HG03095 (cell line): ENCODE data around the gene STUM.
"Not testable (repeated sequence)": the region's sequence is repeated elsewhere in the genome, so short reads cannot be mapped to it uniquely, and the experiment has no call there.

Experiments used
- ATAC-seq: cut with Tn5 transposase; IDR thresholded peaks from one replicate; pipeline ENCODE4 v1.9.1; 2021; ENCODE audit warnings: moderate library complexity; ENCODE audit not compliant: unreplicated experiment

STUM gene

DNA sequence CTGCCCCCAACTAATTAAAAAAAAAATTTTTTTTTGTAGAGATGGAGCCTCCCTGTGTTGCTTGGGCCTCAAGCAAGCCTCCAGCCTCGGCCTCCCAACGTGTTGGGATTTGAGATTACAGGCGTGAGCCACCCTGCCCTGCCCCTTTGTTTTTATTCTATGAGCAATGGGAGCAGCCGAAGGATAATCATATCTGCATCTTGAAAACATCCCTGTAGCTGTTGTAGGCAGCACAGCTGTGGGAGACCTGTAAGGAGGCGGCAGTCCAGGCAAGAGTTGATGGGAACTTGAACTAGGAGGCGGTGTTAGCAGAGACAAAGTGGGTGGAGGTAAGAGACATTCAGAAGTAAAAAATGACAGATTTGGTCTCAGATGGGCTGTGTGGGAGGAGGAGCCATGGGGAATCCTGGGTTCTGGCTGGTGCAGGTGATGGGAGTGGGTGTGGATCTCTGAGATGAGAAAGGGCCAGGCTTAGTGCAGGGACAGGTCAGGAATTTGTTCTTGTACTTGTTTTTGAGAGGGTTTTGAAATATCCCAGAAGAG is 31.3 kb downstream of the STUM start:
- ATAC-seq = no peak

DNA sequence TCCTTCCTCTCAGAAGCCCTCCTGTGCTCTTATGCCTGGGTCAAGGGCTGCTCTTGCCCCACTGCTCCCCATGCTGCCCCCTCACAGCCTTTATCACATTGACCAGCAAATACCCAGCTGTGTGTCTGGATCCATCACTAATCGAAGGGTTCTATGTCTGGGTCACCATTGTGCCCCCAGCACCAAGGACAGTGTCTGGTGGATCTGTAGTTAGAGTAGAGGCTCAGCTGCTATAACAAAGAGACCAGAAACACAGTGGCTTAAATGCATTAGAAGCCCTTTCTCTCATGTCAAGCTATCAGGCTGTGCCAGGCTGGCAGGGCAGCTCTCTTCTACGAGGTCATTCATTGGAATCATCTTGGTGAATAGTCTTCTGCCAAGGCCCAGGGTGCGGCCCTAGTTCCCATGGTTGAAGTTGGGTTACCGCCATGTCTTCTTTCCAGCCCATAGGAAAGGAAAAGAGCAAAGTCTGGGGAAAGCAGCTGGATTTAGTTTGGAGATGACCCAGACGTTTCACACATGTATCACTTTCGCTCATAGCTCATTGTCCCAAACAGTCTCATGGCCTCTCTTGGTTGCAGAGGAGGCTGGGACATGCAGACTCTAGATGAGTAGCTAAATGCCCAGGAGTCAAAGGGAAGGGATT is 32.2 kb downstream of the STUM start:
- no peak for ATAC-seq

DNA sequence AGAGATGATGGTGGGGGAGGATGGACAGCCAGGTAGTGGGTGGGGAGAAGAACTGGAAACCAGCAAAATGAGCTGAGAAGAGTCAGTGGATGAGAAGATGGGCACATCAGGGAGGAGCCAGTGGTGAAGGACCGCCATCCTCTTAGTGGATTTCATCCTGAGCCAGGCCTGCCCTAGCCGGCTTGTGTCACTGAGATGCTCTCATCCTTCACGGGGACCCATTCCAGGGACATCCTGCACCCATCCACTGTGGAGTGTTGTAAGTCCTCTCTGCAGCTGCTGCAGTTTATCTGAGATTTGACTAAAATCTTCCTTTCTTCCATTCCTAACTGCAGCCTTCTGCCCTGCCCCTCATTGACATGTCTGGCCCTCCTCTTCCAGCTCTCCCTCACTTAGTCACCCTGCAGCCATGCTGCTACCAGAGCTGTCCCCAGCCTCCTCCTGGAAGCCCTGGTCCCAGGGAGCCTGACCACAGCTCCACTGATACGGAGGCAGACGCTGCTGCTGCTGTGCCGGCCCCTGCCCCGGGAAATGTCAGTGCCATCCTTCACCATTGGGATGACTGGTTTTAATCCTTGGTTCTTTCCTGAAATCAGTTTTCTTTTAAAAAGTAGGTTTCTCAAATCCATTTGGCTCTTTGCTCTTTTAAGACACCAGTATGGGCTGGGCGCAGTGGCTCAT is 33.2 kb downstream of the STUM start:
- ATAC-seq = no peak

DNA sequence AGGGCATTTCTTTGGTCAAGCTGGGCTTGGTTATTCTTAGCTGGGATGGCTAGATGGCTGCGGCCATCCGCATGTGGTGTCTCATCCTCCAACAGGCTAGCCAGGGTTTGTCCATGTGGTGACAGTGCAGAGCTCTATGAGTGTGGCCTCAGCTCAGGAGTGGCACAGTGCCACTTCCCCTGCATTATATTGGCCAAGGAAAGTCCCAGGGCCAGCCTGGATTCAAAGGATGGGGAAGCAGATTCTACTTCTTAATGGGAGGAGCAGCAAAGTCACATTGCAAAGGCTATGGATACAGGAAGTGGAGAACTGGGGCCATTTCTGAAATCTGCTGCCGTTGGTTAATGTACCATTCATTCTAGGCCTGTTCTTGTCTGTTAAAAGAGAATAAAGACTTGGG is 34.4 kb downstream of the STUM start:
- ATAC-seq = no peak

DNA sequence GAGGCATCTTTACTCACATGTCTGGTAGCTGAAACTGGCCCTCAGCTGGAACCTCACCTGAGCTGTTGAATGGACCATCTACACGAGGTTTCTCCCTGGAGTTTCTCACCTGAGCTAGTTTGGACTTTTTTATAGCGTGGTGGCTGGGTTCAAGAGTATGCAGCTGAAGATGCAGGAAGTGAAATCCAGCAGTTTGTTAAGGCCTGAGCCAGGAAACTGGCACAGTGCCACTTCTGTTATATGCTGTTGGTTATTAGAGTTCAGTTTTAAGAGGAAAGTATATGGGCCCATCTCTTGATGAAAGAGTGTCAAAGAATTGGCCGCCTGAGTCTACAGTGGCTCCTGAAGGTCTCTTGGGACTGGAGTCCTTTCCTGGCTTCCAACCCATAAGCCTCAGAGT is 35.6 kb downstream of the STUM start:
- no peak for ATAC-seq

DNA sequence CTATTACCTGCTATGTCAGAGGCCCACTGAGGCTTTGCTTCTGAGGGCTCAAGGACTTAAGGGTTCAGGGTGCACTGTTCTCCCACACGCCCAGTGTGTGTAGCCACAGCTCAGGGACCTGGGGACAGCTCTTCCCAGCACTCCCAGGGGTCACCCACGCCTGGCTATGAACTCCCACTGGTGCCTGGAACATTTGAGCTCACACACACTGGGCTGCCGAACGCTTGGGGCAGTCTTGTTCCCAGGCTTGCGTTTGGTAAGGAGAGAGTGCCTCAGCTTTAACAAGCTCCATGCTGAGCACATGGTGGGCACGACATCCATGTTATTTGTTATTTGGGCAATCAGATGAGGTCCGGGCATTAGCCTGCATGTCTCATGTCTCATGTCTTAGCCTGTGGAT is 37.6 kb downstream of the STUM start:
- no peak for ATAC-seq

DNA sequence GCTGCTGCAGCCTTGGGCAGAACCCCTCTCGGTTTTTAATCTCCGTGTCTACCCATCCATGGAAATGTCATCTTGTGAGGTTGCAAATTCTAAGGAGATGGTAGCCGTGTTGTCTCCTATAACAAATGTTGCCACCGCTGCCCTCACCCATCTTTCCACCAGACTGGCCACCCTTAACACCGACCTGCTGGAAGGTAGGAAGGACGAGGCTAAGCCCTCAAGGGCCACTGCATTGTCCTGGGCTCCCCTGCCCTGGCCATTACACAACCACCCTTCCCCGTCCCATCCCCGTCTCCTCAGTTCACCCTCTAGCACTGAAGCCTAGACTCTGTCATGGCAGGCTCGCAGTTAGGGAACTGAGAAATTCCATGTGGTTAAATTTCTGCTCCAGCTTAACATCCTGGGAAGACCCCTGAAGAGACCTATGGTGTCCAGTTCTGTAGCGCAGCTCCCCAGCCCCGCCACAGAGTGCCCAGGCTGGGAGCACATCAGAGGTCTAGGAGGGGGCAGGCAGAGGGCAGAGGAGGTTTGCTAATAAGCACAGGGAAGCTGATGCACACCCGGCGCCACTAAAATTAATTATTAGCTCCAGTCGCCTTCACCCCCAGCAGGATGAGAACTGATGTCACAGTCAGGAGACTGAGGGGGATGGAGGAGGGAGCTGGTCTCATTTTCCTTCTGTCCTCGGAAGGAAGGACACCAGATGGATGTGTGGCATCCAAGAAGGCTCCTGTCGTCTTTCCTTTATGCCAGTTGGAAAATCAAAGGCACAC is 38.3 kb downstream of the STUM start:
- ATAC-seq = no peak

DNA sequence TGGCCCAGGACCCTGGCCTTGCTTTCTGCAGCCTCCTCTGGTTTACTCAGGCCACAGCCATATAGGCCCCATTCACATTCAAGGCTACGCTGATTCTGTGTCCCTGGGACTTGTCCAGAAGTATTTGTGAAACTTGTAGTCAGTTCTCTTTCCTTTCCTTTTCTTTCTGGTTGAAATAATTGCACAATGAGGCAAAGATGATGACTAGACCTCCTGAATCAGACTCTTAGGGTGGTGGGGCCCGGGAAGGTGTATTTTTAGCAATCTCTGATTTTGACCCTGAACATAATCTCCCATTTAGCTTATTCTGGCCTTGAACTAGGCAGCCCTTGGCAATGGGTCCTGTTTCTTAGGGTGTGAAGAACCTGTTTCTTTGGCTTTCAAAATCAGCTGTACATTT is 39.9 kb downstream of the STUM start:
- no peak for ATAC-seq

DNA sequence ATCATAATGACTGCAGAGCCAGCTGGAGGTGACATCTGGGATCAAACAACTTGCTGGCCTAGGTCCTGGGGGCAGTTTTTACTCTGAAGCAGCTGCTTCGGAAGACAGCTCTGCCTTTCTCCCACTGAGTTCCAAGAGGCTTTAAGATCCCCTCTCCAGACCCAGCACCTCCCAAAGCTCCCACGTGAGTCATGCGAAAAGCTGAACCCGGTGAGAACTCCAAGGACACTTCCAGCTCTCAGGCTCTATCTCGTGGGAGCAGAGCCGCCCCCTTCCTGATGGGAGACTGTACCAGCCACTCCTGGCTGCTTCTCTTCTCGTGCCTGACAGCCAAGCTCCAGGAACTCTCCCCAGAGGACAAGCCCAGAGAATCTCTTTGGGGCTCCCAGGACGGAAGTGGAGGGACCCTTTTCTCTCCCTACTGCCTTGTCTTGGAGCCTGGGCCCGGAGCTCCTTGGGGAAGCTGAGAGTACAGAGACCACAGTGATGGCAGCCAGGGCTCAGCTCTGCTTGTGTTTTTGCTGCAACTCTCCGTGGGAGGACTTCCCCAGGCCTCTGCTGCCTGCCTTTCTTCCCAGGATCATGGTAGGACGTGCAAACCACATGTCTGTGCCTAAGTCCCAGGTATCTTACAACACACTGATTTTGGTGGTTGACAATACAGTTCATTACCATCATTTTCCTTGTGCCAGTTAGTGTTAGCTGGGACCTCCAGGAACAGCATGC is 40.6 kb downstream of the STUM start:
- no peak for ATAC-seq

DNA sequence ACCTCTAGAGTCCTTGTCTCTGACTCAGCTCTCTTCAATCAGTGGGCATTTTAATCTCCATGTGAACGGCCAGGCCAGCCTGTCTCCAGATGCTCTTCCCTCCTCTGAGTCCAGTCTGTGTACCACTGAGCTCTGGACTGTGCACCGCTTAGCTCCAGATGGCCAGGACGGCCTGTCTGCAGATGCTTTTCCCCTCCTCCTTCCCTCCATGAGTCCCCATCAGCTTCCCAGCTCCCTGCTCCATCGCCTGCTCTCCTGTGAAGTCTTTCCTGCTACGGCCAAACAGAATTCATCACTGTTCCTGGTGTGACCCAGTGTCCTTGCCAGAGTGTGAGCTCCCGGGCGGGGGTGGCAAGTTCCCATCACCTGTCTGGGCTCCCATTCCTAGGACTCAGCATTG is 42.0 kb downstream of the STUM start:
- no peak for ATAC-seq

DNA sequence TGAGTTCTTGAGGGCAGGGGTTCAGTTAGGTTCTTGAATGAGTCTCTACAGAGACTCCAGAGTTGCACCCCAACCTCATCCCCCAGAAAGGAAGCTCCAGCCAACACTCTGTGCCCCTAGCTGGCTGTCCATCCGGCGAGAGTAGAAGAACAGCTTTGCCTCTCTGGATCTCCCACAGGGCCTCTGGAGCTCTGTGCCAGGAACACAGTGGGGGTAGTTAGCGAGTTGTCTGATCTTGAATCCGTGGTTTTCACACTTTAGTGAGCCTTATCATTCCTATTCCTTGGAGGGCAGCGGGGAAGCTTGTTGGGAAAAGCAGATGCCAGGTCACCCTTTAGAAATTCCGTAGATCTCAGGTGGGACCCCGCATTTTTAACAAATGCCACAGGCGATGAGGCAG is 45.0 kb downstream of the STUM start:
- no peak for ATAC-seq

DNA sequence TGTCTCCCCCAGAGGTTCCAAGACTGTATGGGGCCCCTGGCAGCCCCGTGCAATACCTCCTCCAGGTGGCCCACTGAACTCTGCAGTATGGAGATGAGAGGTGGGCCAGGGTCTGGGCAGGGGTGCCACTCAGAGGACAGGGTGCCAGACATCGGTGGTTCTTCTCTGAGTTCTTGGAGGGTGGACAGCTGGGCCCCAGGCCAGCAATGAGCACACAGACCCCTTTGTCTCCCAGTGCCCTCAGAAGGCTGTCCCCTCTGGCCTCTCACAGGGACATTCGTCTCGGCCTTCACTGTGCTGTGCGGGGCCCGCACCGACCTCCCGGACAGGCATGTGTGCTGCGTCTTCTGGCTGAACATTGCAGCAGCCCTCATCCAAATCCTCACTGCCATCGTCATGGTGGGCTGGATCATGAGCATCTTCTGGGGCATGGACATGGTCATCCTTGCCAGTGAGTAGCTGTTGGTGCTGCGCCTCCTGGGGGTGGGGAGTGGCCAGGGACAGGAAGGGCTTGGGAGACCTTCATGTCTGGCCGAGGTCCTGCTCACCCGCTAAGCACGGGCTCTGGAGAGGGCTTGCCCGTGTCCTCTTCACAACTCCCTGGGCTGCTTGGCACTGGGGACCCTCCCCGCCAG is 48.1 kb downstream of the STUM start:
- ATAC-seq = no peak

DNA sequence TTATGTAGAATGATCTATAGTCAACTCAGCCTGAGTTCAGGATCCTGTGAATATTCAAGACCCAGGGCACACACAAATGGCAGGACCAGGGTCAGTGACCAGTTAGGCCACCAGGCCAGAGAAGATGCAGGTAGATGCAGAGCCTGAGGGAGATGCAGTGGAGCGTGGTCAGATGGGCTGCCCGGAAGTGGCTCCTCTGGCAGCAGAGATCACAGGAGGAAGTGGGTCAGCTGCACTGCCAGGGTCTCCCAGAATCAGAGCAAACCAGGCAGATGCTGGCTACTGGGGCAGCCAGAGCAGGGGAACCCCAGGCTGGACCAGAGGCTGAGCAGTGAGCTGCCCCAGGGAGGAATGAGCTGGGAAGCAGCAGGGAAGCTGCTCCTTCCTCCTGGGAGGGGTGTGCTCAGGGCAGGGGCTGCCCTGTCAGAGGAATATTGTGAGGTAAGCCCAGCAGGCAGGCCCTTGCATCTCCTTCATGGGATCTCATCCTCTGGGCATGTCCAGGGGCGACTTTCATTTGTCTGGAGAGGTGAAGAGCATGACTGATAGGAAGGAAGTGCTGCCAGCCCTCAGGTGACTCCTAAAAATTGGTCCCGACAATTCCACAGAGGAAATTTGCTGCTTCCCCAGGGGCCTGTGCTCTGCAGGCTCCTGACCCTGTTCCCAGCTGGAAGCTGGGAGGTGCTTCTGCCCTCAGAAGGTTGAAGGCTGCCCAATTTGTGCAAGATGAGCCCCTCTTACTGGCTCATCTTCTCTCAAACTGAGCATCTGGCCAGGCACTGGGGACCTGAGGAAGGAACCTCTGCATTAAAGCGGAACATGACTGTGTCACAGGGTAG is 49.3 kb downstream of the STUM start:
- no peak for ATAC-seq

DNA sequence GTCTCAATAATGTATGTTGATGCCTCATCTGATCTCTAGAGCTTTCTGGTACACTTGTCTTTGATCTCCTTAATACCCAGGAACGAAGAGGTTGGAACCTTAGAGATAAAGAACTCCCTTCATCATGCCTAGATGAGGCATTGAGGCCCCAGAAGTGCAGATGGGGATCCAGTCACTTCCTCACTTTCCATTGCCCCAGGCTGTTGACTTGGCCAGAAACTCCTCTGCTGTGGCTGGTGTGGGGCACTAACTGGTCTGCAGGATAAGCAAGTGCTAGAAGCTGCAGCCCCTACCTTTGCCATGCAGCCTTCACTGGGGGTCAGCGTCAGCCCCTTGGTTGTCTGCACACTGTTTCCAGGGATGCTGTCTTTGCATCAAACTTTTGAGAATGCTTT is 49.9 kb downstream of the STUM start:
- no peak for ATAC-seq

DNA sequence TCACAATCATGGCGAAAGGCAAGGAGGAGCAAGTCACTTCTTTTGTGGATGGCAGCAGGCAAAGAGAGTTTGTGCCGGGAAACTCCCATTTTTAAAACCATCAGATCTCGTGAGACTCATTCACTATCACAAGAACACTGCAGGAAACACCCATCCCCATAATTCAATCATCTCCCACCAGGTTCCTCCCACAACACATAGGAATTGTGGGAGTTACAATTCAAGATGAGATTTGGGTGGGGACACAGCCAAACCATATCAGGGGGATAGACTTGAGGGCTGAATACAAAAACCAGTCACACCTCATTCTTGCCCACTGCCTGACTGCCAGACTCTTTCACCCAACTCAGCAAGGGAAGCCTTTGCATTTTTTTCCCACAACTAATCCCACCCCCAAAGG is 50.4 kb downstream of the STUM start:
- not testable (repeated sequence) for ATAC-seq

DNA sequence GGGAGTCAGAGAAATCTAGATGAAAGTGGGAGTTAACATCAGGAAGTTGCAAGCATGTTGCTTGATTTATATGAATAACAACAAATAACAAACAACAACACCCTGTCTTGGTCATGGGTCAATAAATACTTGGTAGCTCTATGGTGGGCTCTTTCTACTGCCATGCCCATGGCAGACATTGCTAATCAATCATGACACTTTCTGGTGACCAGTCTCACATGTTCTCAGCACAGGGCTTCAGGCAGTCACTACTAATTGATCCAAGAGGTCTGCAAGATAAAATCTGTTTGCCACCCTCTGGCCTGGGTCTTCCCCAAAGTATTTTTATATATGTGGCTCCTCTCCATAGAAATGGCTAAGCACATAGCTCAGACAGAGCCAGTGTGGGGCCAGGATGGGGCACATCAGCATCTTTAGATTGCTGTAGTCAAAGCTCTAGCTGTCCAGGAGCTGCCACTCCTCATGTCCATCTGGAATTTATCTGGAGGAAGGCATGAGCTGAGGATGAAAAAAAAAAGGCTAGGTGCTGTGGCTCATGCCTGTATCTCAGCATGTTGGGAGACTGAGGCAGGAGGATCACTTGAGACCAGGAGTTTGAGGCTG is 51.2 kb downstream of the STUM start:
- ATAC-seq = no peak

DNA sequence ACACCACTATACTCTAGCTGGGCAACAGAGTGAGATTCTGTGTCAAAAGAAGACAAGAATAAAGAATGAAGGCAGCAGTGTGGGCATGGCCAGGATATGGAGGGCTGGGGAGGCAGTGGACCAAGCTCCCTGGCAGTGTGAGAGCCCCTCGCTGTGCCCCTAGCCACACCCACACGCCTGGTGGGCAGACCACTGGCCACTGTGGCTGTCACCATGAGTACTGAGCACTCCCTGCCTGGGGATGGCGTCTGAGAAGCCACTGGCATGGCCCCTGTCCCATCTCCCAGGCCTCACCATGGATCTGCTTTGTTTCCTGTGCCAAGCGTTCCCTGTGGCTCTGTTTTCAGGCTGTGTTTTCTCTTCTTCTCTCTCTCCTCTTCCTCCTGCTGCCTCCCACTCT is 51.7 kb downstream of the STUM start:
- no peak for ATAC-seq

DNA sequence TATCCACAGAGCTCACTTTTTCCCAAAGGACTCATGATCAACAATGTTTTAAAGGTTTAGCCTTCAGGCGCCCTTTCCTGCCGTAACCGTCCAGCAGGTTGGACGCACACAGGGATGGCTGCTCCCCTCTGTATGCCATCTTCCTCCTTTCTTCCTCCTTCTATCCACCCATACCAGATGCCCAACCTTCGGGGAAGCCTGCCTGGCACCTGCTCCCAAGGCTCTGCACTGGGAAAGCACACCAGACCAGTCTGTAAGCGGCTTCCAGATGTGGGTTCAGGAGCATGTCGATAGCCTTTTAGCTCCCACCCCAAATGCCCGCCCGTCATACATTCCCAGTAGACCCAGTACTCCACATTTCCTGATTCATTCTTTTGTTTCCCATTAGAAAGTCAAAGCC is 52.9 kb downstream of the STUM start:
- ATAC-seq = no peak

DNA sequence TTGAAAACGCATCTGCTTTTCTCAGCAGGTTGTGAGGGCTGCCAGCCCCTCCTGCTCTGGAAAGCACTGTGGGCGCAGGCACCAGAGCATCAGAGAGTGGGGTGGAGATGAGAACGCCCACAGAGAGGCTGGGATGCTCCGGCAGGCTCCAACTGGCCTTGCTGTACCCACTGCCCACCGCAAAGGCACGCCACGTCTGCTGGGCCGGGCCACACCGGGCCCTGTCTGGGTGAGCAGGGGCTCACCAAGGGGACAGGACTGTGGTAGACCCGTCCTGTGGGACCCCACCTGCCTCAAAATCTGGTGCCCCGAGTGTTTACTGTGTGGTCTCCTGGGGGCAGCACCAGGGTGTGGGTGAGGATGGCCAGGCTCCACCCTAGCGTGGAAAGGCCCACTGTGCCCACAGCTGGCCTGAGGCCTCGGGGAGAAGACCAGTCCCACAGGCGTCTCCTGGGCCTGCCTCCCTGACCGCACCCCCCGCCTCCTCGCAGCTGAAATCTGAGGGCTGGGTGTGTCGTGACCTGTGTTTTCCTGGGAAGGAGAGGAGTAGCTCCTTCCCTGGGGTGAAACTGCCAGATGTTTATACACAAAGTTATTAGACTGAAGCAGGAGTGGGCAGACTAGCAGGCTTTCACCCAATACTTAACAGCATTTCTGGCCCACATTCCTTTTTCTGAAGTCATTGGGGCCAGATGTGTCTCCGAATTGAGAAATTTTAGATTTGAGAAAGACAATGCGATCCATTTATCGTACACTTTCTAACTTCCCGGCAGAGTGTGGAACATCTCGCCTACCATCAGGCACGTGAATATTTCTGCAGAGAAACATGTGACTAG is 53.8 kb downstream of the STUM start:
- no peak for ATAC-seq
